ENCODE measurements around the gene CNTNAP4. TPM values are rescaled to one million over a fixed set of nuclear protein-coding genes. Genes with fewer than 3 reads are reported as not detected.

Gene CNTNAP4
- total RNA-seq, 1 experiment from 2014 or later, result not detected

DNA sequence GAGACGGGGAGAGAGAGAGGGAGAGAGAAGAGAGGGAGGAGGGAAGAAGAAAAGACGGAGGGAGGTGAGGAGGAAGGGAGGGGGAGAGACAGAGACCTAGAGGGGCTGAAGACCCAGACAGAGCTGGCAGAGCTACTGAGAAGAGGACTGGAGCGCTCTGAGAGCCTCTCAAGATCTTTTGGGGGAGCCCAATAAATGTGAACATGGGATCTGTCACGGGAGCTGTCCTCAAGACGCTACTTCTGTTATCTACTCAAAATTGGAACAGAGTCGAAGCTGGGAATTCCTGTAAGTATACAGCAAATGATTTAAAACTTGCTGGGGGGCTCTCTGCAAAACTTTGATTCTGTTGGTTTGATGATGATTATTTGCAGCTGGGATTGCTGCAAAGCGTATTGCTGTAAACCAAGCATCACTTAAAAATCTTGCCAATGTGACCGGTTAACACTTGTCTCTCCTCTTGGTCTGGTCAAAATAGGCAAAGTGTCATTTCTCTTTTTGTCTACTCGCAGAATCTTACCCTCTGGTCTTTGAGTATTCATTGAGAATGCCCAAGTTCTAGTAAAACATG is 344 bp downstream of the CNTNAP4 start:
- H3K23me2 ChIP-seq (ENCODE audit: insufficient read length, low read depth, low read length, poor library complexity, severe bottlenecking), result peaks cover 4% of the 10 kb centered on the region
- H2BK5ac ChIP-seq (ENCODE audit: insufficient read length, low read length), result no peak overlapping the region
- no peak overlapping the region for H2BK20ac ChIP-seq (ENCODE audit: low read depth, low read length, poor library complexity, severe bottlenecking)
- H3K18ac ChIP-seq (ENCODE audit: insufficient read length, low read depth, low read length), result no peak overlapping the region
- H3K79me1 ChIP-seq (ENCODE audit: insufficient read depth, low read depth, low read length, poor library complexity, severe bottlenecking), result no peaks in the 10 kb centered on the region
- H3K4me1 ChIP-seq (ENCODE audit: insufficient read depth, low read length), result no peaks in the 10 kb centered on the region; the same call in 1 of the 2 replicates
- no peak overlapping the region for H2BK120ac ChIP-seq (ENCODE audit: low read depth, low read length, poor library complexity, severe bottlenecking)
- H3K4ac ChIP-seq (ENCODE audit: low read depth, low read length), result no peak overlapping the region
- H3K79me2 ChIP-seq (ENCODE audit: insufficient read depth, low read length), result no peaks in the 10 kb centered on the region
- no peak overlapping the region for H3K9ac ChIP-seq (ENCODE audit: extremely low read depth, insufficient read length, low read length)
- Mint-ChIP-seq H3K36me3 (ENCODE audit: insufficient read depth in 1 of 3, low read depth in 3 of 3) (no peaks in the 10 kb centered on the region), H3K4me3 (peak overlapping the region in 1 of 2 experiments; percentile 69; a peak in 3 of 5 replicates), H3K9me3 (no peaks in the 10 kb centered on the region; a peak in 1 of 5 replicates), H3K27ac (no peak overlapping the region), H3K27me3 (ENCODE audit: low read depth) (peaks cover 32% of the 10 kb centered on the region), H3K4me1 (peaks cover 6 to 10% of the 10 kb centered on the region in 2 experiments; a peak in 3 of 4 replicates)
- WGBS (ENCODE audit: extremely low coverage, insufficient read length, low lambda C conversion rate), result no CpG with 5 or more reads among the region's 9 CpGs
- H4K91ac ChIP-seq (ENCODE audit: insufficient read length, low read depth, low read length), result no peak overlapping the region
- H3K9me3 ChIP-seq (ENCODE audit: control insufficient read depth, low read depth, low read length), result no peaks in the 10 kb centered on the region
- H2AFZ ChIP-seq (ENCODE audit: low read length), result no peak overlapping the region
- H2BK15ac ChIP-seq (ENCODE audit: low read depth, low read length), result no peak overlapping the region
- H2AK5ac ChIP-seq (ENCODE audit: insufficient read length, low read length), result no peak overlapping the region
- no peak overlapping the region for H3K23ac ChIP-seq (ENCODE audit: insufficient read length, low read depth, low read length)
- TF ChIP-seq, protein P1, sequence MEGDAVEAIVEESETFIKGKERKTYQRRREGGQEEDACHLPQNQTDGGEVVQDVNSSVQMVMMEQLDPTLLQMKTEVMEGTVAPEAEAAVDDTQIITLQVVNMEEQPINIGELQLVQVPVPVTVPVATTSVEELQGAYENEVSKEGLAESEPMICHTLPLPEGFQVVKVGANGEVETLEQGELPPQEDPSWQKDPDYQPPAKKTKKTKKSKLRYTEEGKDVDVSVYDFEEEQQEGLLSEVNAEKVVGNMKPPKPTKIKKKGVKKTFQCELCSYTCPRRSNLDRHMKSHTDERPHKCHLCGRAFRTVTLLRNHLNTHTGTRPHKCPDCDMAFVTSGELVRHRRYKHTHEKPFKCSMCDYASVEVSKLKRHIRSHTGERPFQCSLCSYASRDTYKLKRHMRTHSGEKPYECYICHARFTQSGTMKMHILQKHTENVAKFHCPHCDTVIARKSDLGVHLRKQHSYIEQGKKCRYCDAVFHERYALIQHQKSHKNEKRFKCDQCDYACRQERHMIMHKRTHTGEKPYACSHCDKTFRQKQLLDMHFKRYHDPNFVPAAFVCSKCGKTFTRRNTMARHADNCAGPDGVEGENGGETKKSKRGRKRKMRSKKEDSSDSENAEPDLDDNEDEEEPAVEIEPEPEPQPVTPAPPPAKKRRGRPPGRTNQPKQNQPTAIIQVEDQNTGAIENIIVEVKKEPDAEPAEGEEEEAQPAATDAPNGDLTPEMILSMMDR (conservative IDR thresholded peaks at IDR 0.05), result no peak
- H4K8ac ChIP-seq (replicated peaks; ENCODE audit: insufficient read length, low read depth, low read length), result no peak overlapping the region
- H3K4me2 ChIP-seq (ENCODE audit: insufficient read depth, insufficient read length, low read length), result peak overlapping the region; percentile 44
- H3K27ac ChIP-seq (ENCODE audit: insufficient read length, low read depth, low read length), result no peak overlapping the region
- H3T11ph ChIP-seq (ENCODE audit: low read length), result no peak overlapping the region
- H4K20me1 ChIP-seq (ENCODE audit: control insufficient read depth, insufficient read depth, insufficient read length), result no peaks in the 10 kb centered on the region
- no peak overlapping the region for H3K56ac ChIP-seq (ENCODE audit: insufficient read length, low read depth, low read length)
- no peak overlapping the region for H2BK12ac ChIP-seq (ENCODE audit: insufficient read length, low read depth, low read length)
- H4K5ac ChIP-seq (ENCODE audit: insufficient read length, low read depth, low read length), result no peak overlapping the region
- no peak for DNase-seq
- no peaks in the 10 kb centered on the region for H3K27me3 ChIP-seq (ENCODE audit: insufficient read depth, low read length)
- no peak overlapping the region for H3K14ac ChIP-seq (ENCODE audit: insufficient read depth, low read length)

Measured in H9 (cell line).